Activated T-helper 1 cell treated with anti-CD3 and anti-CD28 coated beads, Interleukin-12 subunit alpha, Interleukin-12 subunit beta, Interleukin-2, Interleukin-4 antibody, amounts not matched to agents 30 ng/mL and 10 ng/mL and 1 ng/mL, durations not matched to agents 14 hours and 24 hours and 36 hours (primary cell): ENCODE measurements around the gene FALEC. TPM values are rescaled to one million over a fixed set of nuclear protein-coding genes. Genes with fewer than 3 reads are reported as not detected.
A peak's percentile ranks its signal among the peaks of the same experiment; 100 is the strongest.
"Not testable (repeated sequence)": the region's sequence is repeated elsewhere in the genome, so short reads cannot be mapped to it uniquely, and the experiment has no call there.

ENCODE experiments used
- DNase-seq: peaks from one replicate; pipeline ENCODE4 v3.0.0; 2021; ENCODE audit warnings: low spot score
- H3K27ac Mint-ChIP-seq: one replicate; pipeline ENCODE4 v1.8.0; 2021; ENCODE audit warnings: mild to moderate bottlenecking, mixed read lengths
- H3K27me3 Mint-ChIP-seq: one replicate; pipeline ENCODE4 v1.8.0; 2022; ENCODE audit warnings: mild to moderate bottlenecking, moderate library complexity, mixed read lengths; ENCODE audit not compliant: insufficient read depth
- H3K36me3 Mint-ChIP-seq: one replicate; pipeline ENCODE4 v1.8.0; 2021; ENCODE audit warnings: low read depth, mixed read lengths
- H3K4me1 Mint-ChIP-seq: one replicate; pipeline ENCODE4 v1.8.0; 2021; ENCODE audit warnings: low read depth, mixed read lengths
- H3K4me3 Mint-ChIP-seq: one replicate; pipeline ENCODE4 v1.8.0; 2021; ENCODE audit warnings: mild to moderate bottlenecking, moderate library complexity, mixed read lengths
- H3K9me3 Mint-ChIP-seq: one replicate; pipeline ENCODE4 v1.8.0; 2021; ENCODE audit warnings: mixed read lengths
- intact Hi-C: fragments of 100-400 bp; cut with micrococcal nuclease; formaldehyde crosslinking; loops from one replicate; pipeline ENCODE4 v1.15.1; 2024
- total RNA-seq: library from RNA; stranded (reverse); gene quantifications from 2 replicates; pipeline ENCODE4 v1.2.3, GENCODE V29; 2022

The FALEC gene
- total RNA-seq, 1 donor from 2014 or later, result not detected

GRCh38 chr1:150576794-150577556 is 61.4 kb downstream of the FALEC start:
- DNase-seq, result no peak
- Mint-ChIP-seq H3K27me3 (peaks cover 2% of the 10 kb centered on the region), H3K9me3 (no peaks in the 10 kb centered on the region), H3K27ac (peak overlapping the region; percentile 97), H3K36me3 (peaks cover 66% of the 10 kb centered on the region), H3K4me3 (peak overlapping the region; percentile 95), H3K4me1 (peaks cover 39% of the 10 kb centered on the region)
- intact Hi-C loops, result no loop called here

GRCh38 chr1:150577557-150578271 is 62.2 kb downstream of the FALEC start:
- H3K27me3 Mint-ChIP-seq, result peaks cover 2% of the 10 kb centered on the region
- peak overlapping the region; percentile 95 for H3K4me3 Mint-ChIP-seq
- no peaks in the 10 kb centered on the region for H3K9me3 Mint-ChIP-seq
- H3K4me1 Mint-ChIP-seq, result peaks cover 39% of the 10 kb centered on the region
- DNase-seq, result no peak
- intact Hi-C loops, result loop anchor here (1.0 kb wide), 1 partner anchor 299 kb away; the partner anchor contains the start of gene ARNT
- peak overlapping the region; percentile 97 for H3K27ac Mint-ChIP-seq
- peaks cover 62% of the 10 kb centered on the region for H3K36me3 Mint-ChIP-seq

- peaks cover 35% of the 10 kb centered on the region for H3K4me1 Mint-ChIP-seq
- peaks cover 2% of the 10 kb centered on the region for H3K27me3 Mint-ChIP-seq
- no peaks in the 10 kb centered on the region for H3K9me3 Mint-ChIP-seq
- DNase-seq, result peak; percentile 52
- peak overlapping the region; percentile 97 for H3K27ac Mint-ChIP-seq
- peaks cover 55% of the 10 kb centered on the region for H3K36me3 Mint-ChIP-seq
- peak overlapping the region; percentile 95 for H3K4me3 Mint-ChIP-seq
- intact Hi-C loops, result loop anchor here (1.0 kb wide), 5 partner anchors 11 to 298 kb away; partner anchors contain the start of genes ARNT and ENSA
Observed at GRCh38 chr1:150578272-150579109, 62.9 kb downstream of the FALEC start.

- Mint-ChIP-seq H3K4me3 (peak within 1 kb of the TSS; percentile 95), H3K36me3 (peaks cover 49% of the 10 kb centered on the region), H3K9me3 (no peaks in the 10 kb centered on the region)
Observed at GRCh38 chr1:150579110-150579944, 63.8 kb downstream of the FALEC start, which contains the start of gene MCL1. Gene MCL1 (minus strand): TSS chr1:150579610. CDS start chr1:150579530, 80 bp downstream.

GRCh38 chr1:150579945-150580642 is 64.5 kb downstream of the FALEC start:
- intact Hi-C loops, result loop anchor here (1.0 kb wide), 4 partner anchors 13 to 49 kb away; partner anchors contain the start of gene ENSA
- Mint-ChIP-seq H3K27ac (peak overlapping the region; percentile 90), H3K27me3 (peaks cover 2% of the 10 kb centered on the region), H3K36me3 (peaks cover 41% of the 10 kb centered on the region), H3K4me1 (peaks cover 30% of the 10 kb centered on the region), H3K9me3 (no peaks in the 10 kb centered on the region), H3K4me3 (peak overlapping the region; percentile 95)
- DNase-seq, result no peak

More at GRCh38 chr1:150579110-150579944, 63.8 kb downstream of the FALEC start, which contains the start of gene MCL1:
- DNase-seq, result peak; percentile 92
- Mint-ChIP-seq H3K27ac (peak within 1 kb of the TSS; percentile 97), H3K27me3 (peaks cover 2% of the 10 kb centered on the region), H3K4me1 (peaks cover 35% of the 10 kb centered on the region)
- intact Hi-C loops, result loop anchor here (1.0 kb wide), 4 partner anchors 12 to 50 kb away; partner anchors contain the start of gene ENSA

- DNase-seq, H3K9me3 Mint-ChIP-seq, intact Hi-C loops, H3K27me3 Mint-ChIP-seq: not testable (repeated sequence)
- Mint-ChIP-seq H3K36me3 (peaks cover 36% of the 10 kb centered on the region), H3K4me1 (peaks cover 25% of the 10 kb centered on the region), H3K27ac (peak overlapping the region; percentile 90), H3K4me3 (peak overlapping the region; percentile 95)
Observed at GRCh38 chr1:150580966-150581365, 65.4 kb downstream of the FALEC start.

- Mint-ChIP-seq H3K4me1 (peaks cover 25% of the 10 kb centered on the region), H3K36me3 (peaks cover 31% of the 10 kb centered on the region)
- H3K4me3 Mint-ChIP-seq, DNase-seq, intact Hi-C loops, H3K9me3 Mint-ChIP-seq, H3K27ac Mint-ChIP-seq, H3K27me3 Mint-ChIP-seq: not testable (repeated sequence)
Observed at GRCh38 chr1:150581437-150581836, 65.9 kb downstream of the FALEC start.

GRCh38 chr1:150581962-150582361 is 66.4 kb downstream of the FALEC start:
- peaks cover 21% of the 10 kb centered on the region for H3K4me1 Mint-ChIP-seq
- peaks cover 26% of the 10 kb centered on the region for H3K36me3 Mint-ChIP-seq
- H3K9me3 Mint-ChIP-seq, H3K27ac Mint-ChIP-seq, intact Hi-C loops, H3K27me3 Mint-ChIP-seq, DNase-seq, H3K4me3 Mint-ChIP-seq: not testable (repeated sequence)

GRCh38 chr1:150582371-150582770 is 66.8 kb downstream of the FALEC start:
- intact Hi-C loops, result no loop called here
- Mint-ChIP-seq H3K36me3 (peaks cover 22% of the 10 kb centered on the region), H3K4me1 (peaks cover 19% of the 10 kb centered on the region), H3K4me3 (no peak overlapping the region), H3K27ac (no peak overlapping the region), H3K9me3 (no peaks in the 10 kb centered on the region), H3K27me3 (peaks cover 2% of the 10 kb centered on the region)
- DNase-seq, result no peak
